Stimulated activated CD4-positive, alpha-beta T cell treated with anti-CD3 and anti-CD28 coated beads, Interleukin-2, amount 100 ng/mL, for 4 hours (primary cell): ENCODE results near the gene MKX.

Experiments
- DNase-seq: peaks from one replicate; pipeline ENCODE4 v3.0.0-alpha.2; 2020; ENCODE audit warnings: low read depth

MKX gene

GRCh38 chr10:27742195-27743011, 3.2 kb downstream of the MKX start:
- DNase-seq, result peak; percentile 73

GRCh38 chr10:27741173-27742091, 4.2 kb downstream of the MKX start:
- DNase-seq, result no peak

DNA sequence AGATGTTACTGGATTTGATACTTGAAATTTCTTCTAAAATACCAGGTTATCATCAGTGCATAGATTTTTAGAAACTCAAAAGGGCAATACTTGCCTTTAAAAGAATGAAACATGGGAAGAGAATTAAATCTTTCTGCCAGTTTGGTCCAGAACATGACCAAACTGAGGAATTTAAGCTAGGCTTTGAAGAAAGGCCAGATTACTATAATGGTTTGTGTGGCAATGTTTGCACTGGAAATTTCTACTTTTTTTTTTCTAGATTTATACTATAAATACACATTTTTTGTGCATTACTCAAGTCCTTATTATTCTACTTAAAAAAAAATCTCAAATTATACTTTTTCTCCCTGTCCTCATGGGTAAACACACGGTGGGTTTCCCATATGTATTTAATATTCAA, 9.2 kb downstream of the MKX start:
- DNase-seq, result no peak

DNA sequence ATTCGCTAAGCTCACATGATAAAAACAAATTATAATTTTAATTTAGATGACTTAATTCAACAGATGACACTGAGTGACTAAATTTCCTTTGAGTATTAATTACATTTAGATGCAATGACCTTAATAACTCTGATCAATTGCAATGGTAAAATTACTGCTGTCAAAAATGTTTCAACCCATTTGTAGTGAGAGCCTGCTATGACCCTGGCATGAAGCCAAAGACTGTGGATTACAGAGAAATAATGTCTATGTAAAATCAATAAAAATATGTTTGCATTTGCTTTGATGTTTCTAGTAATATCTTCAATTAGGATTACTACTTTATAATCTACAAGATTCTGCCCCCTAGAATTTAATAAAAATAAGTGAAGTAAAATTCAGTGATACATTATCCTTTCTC, 15.6 kb downstream of the MKX start:
- DNase-seq, result no peak

- no peak for DNase-seq
Measured at GRCh38 chr10:27728338-27728737, 17.3 kb downstream of the MKX start.

- DNase-seq, result no peak
Measured at GRCh38 chr10:27724287-27724686, 21.3 kb downstream of the MKX start.

GRCh38 chr10:27723436-27723835, 22.2 kb downstream of the MKX start:
- no peak for DNase-seq

DNA sequence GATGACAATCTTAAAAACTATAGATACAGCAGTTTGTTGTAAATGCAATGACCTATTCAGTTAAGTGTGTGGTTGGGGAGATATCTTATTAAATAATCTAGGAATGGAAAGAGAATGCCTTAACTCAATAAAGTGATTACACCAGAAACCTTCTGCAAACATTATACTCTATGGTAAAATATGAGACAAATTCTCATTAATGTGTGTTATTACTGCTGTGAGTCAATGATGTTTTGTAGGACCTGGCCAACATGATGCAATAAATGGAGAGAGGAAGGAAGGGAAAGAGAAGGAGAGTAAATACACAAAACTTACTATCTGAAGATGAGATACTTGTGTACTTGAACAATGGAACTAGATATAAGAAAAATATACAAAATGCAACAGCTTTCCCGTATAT, 25.1 kb downstream of the MKX start:
- DNase-seq, result no peak

DNA sequence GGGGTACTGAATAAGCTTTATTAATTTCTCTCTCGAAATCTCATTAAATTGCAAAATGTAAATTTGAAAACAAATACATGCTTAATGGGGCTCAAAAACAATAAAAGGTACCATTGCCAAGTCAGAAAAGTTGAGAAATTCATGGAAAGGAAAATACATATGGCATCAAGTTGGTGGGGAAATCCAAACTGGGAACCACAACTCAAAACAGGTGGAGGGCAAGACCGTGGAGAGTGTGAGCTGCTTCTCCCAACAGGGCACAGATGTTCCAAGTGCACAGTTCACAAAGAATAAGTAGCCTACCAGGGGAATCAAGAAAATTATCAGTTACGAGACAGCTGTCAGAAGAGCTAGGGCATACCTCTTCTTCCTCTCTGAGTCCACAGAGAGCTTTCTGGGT, 26.6 kb downstream of the MKX start:
- no peak for DNase-seq

DNA sequence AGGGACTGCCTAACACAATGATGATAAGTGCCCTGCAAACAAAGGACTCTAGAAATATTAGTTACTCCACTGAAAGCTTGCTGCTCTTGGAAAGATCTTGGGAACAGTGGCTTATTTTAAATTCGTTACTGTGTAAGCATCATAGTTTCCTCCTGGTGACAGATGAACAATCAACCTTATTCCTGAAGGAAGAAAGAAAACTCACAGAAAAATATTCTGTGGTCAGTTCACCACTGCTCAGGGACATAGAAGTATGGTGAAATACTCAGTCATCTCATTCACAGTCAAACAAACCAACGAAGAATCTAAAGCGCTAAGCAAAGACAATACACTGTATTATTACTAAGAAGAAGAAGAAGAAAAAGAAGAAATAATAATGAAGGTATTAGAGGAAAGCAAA, 27.8 kb downstream of the MKX start:
- no peak for DNase-seq

DNA sequence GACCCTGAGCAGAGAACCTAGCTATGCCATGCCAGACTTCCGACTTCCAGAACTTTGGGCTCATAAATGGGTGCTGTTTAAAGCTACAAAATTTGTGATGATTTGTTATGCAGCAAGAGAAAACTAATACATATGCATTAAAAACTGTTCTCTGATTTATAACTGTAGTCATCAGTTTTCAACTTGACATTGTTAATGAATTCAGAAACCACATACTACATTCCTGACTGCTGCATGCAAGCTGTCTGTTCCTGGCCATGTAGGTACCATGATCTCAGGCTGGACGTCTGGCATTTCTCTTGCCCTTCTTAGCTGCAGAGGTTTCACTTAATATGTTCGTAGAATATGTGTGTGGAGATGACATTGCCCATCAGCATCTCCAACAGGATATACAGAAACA, 28.4 kb downstream of the MKX start:
- no peak for DNase-seq

DNA sequence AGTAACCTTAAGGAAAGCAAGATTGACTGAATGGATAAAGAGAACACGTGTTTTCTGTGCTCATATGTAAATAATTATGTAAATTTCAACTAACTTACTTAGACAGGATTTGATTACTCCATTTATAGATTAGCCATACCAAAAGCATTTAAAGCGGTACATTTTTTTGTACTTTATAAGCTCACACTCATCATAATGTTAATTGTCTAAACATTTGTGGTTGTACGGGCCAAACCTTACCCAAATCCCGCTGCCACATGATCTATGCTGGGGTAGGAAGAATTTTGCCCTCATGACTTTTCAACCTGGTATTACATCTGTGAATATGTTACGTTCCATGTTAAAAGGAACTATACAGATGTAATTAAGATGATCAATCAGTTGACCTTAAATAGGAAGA, 29.1 kb downstream of the MKX start:
- no peak for DNase-seq

GRCh38 chr10:27715505-27715904, 30.1 kb downstream of the MKX start:
- DNase-seq, result no peak

GRCh38 chr10:27714349-27714748, 31.3 kb downstream of the MKX start:
- DNase-seq, result no peak

GRCh38 chr10:27713941-27714340, 31.7 kb downstream of the MKX start:
- no peak for DNase-seq

- DNase-seq, result no peak
Measured at GRCh38 chr10:27710014-27710413, 35.6 kb downstream of the MKX start.

DNA sequence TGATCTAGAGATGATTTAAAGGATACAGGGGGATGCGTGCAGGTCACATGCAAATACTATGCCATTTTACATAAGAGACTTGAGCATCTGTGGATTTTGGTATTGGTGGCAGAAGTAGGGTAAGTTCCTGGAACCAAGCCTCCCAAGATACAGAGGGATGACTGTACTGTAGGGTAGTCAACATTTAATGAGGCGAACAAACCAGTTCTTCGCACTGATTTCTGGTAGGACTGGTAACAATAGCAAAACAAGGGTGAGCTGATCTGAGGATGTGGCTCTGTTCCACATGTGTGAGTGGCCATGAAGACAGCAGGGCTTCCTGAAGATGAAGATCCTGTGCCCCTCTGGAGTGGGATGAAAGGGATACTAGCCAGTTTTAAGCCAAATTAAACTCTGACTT, 36.3 kb downstream of the MKX start:
- DNase-seq, result no peak

DNA sequence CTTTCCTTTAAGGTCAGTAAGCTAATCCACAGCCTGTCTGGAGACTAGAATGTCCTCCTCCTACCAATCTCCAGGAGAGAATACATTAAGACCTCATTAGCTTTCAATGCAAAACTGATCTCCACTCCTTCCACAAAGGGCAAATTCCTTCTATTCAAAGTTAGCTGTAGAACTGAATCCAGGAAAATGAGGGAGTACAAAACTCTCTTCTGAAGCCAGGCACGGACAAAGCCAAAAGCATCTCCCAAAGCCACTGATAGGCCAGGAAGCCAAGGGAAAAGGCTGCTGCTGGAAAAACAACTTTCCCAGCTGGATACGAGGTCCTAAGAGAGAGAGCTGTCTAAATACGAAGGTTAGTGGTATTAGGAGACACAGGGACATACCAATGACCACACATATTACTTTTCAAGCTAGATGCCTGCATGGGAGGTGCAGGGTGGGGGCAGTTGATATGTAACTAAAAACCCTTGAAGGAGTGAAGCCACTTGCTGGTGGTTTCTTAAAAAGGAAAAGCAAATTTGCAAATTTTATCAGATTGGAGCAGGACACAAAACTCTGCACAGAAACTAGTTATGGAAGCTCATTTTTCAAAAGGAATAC, 43.6 kb downstream of the MKX start:
- no peak for DNase-seq

GRCh38 chr10:27699776-27700175, 45.8 kb downstream of the MKX start:
- no peak for DNase-seq

- DNase-seq, result no peak
Measured at GRCh38 chr10:27698961-27699360, 46.7 kb downstream of the MKX start.

DNA sequence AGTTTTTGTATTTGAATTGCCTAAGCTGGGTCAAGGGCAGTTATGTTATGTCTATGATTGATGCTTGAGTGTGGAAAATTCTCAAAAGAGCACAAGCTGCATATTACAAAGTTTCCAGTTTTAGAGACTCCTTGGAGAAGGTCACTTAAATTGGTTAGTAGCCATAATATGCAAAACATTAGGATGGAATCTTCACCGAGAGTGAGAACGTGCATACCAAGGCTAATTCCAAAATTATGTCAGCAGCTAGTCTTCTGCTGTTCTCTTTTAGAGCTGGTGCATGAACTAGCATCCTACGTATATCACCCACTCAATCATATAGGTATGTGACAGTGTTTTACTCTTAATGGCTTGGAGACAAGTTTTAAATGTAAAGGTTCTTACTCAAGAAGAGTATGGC, 49.2 kb downstream of the MKX start:
- DNase-seq, result no peak

DNA sequence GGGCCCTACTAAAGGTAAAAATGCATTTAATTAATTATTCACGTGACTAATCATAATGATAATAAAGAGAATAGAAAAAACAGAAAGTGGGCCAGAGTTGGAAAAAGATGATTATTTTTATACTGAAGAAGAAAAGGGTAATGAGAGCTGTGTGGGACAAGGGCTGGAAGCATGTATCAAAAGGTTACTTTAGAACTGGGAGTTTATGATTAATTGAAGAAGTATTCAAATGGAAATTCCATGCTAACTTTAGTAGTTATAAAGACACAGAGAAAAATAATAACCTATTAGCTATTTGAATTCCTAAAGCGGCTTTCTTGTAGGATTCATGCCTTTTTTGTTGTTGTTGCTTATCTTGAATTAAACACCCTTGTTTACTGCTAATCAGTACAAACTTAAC, 49.9 kb downstream of the MKX start:
- DNase-seq, result no peak

DNA sequence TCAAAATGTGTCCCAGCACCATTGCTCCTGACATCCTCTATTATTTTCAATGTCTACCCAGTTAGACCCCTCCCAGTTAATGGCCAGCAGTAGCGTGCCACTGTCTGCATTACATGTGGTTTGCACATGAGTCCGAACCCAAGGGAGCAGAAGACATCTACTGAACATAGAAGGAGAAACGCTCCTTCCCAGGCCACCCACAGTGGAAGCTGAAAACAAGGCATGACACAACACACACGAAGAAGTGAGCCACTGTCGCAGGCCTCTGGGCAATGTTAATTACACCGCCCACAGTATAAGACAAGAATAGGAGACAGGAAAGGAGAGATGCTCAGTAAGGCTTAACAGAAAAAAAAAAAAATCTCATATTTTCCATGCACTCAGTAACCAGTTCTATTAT, 50.5 kb downstream of the MKX start:
- DNase-seq, result no peak
